MM.1S (cell line): ENCODE data around the gene LTBR.

Experiments
- DNase-seq: peaks from one replicate; pipeline ENCODE4 v3.0.0-alpha.2; 2015
- H2AFZ ChIP-seq: fragments of 300-600 bp; sonication (generic); 2 replicates; pipeline ENCODE4 v1.6.0; 2016; ENCODE audit warnings: antibody characterized with exemption, low read length
- H3F3A ChIP-seq: fragments of 300-600 bp; sonication (generic); 2 replicates; pipeline ENCODE4 v1.6.1; 2016; ENCODE audit warnings: mild to moderate bottlenecking, antibody characterized with exemption, low read length, moderate library complexity, mixed read lengths; ENCODE audit not compliant: insufficient read depth
- H3K27ac ChIP-seq: fragments of 300-600 bp; sonication (generic); 2 replicates; pipeline ENCODE4 v1.5.1; 2016; ENCODE audit warnings: mild to moderate bottlenecking, low read length
- H3K27me3 ChIP-seq: fragments of 300-600 bp; sonication (generic); replicated peaks from 2 replicates; pipeline ENCODE4 v1.6.0; 2016; ENCODE audit warnings: low read length; ENCODE audit not compliant: insufficient read depth
- H3K36me3 ChIP-seq: fragments of 300-600 bp; sonication (generic); replicated peaks from 2 replicates; pipeline ENCODE4 v1.6.1; 2016; ENCODE audit warnings: mild to moderate bottlenecking, low read length, mixed read lengths; ENCODE audit not compliant: insufficient read depth
- H3K4me1 ChIP-seq: fragments of 300-600 bp; sonication (generic); 2 replicates; pipeline ENCODE4 v1.6.1; 2016; ENCODE audit warnings: low read length, mixed read lengths
- H3K4me2 ChIP-seq: fragments of 300-600 bp; sonication (generic); 2 replicates; pipeline ENCODE4 v1.6.0; 2016; ENCODE audit warnings: low read depth, low read length
- H3K4me3 ChIP-seq: fragments of 300-600 bp; sonication (generic); 2 replicates; pipeline ENCODE4 v1.5.1; 2016; ENCODE audit warnings: low read length, mixed read lengths
- H3K79me2 ChIP-seq: fragments of 300-600 bp; sonication (generic); 2 replicates; pipeline ENCODE4 v1.6.1; 2016; ENCODE audit warnings: mixed run types, low read length, mixed read lengths
- H3K9ac ChIP-seq: fragments of 300-600 bp; sonication (generic); 2 replicates; pipeline ENCODE4 v1.6.1; 2016; ENCODE audit warnings: low read length, mixed read lengths
- H3K9me2 ChIP-seq: fragments of 300-600 bp; sonication (generic); replicated peaks from 2 replicates; pipeline ENCODE4 v1.6.1; 2016; ENCODE audit warnings: mild to moderate bottlenecking, low read length, mixed read lengths; ENCODE audit not compliant: insufficient read depth
- H3K9me3 ChIP-seq: fragments of 300-600 bp; sonication (generic); replicated peaks from 2 replicates; pipeline ENCODE4 v1.6.1; 2016; ENCODE audit warnings: mild to moderate bottlenecking, low read length, mixed read lengths; ENCODE audit not compliant: insufficient read depth
- H4K20me1 ChIP-seq: fragments of 300-600 bp; sonication (generic); 2 replicates; pipeline ENCODE4 v1.6.1; 2016; ENCODE audit warnings: mild to moderate bottlenecking, low read length, moderate library complexity, mixed read lengths; ENCODE audit not compliant: insufficient read depth
- EZH2 ChIP-seq: fragments of 300-600 bp; sonication (generic); optimal IDR thresholded peaks from 2 replicates; pipeline ENCODE3; 2017; ENCODE audit warnings: low read depth, mild to moderate bottlenecking, antibody characterized with exemption, low read length, mixed read lengths
- EZH2phosphoT487 ChIP-seq: fragments of 300-600 bp; sonication (generic); IDR thresholded peaks from 2 replicates; pipeline ENCODE4 v1.6.1; 2018; ENCODE audit warnings: antibody characterized with exemption, low read length
- TF ChIP-seq, protein P1 (sequence below): fragments of 300-600 bp; sonication (generic); IDR thresholded peaks from 2 replicates; pipeline ENCODE4 v1.5.1; 2016; ENCODE audit warnings: antibody characterized with exemption, low read length, mixed read lengths

LTBR gene

DNA sequence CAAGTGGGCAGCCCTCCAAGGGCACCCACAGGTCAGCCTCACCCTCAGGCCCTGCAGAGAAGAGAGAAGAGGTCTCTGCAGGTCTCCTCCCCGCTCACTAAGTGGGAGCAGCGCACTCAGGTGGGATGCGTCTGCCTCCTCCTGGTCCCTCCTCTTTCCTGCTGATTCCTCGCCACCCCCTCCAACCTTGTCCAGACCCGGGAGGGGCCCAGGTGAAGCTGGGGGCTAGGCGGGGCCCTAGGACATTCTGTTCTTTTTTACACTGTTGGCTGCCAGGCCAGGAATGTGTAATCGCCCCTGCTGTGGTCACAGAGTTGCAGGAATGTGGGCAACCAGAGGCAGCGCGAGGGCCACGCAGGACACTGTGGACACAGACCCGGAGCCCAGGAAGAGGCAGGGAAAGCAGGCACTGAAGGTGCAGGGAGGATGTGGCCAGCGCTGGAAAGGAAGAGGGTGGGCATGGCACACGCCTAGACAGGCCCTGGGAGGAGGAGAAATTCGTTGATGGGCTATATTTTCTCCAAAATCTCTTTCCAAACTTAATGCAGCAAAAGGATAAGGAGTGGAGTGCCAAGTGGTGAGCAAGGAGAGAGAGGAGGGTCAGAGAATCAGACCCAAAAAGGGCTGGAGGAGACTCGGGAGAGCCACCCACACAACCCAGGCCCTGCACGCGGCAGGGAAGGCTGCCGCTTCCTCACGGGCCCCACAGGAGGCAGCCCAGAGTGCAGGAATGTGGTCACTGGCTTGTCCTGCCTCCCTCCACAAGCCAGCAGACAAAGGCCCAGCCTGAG, 7.7 kb upstream of the LTBR start:
- Histone ChIP-seq H3K9me3 (no peaks in the 10 kb centered on the region), H3K4me2 (peak overlapping the region; percentile 32; the same call in 1 of the 2 replicates), H3K27ac (no peak overlapping the region), H3K27me3 (no peaks in the 10 kb centered on the region; the same call in 1 of the 2 replicates), H2AFZ (peak overlapping the region; percentile 43; the same call in 1 of the 2 replicates), H3F3A (no peaks in the 10 kb centered on the region), H3K9me2 (no peaks in the 10 kb centered on the region), H4K20me1 (no peaks in the 10 kb centered on the region), H3K4me1 (peaks cover 10% of the 10 kb centered on the region), H3K4me3 (no peak overlapping the region), H3K36me3 (no peaks in the 10 kb centered on the region), H3K9ac (no peak overlapping the region), H3K79me2 (no peaks in the 10 kb centered on the region)
- TF ChIP-seq EZH2 (no peak), EZH2phosphoT487 (no peak)
- TF ChIP-seq, protein P1, sequence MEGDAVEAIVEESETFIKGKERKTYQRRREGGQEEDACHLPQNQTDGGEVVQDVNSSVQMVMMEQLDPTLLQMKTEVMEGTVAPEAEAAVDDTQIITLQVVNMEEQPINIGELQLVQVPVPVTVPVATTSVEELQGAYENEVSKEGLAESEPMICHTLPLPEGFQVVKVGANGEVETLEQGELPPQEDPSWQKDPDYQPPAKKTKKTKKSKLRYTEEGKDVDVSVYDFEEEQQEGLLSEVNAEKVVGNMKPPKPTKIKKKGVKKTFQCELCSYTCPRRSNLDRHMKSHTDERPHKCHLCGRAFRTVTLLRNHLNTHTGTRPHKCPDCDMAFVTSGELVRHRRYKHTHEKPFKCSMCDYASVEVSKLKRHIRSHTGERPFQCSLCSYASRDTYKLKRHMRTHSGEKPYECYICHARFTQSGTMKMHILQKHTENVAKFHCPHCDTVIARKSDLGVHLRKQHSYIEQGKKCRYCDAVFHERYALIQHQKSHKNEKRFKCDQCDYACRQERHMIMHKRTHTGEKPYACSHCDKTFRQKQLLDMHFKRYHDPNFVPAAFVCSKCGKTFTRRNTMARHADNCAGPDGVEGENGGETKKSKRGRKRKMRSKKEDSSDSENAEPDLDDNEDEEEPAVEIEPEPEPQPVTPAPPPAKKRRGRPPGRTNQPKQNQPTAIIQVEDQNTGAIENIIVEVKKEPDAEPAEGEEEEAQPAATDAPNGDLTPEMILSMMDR: no peak
- no peak for DNase-seq

DNA sequence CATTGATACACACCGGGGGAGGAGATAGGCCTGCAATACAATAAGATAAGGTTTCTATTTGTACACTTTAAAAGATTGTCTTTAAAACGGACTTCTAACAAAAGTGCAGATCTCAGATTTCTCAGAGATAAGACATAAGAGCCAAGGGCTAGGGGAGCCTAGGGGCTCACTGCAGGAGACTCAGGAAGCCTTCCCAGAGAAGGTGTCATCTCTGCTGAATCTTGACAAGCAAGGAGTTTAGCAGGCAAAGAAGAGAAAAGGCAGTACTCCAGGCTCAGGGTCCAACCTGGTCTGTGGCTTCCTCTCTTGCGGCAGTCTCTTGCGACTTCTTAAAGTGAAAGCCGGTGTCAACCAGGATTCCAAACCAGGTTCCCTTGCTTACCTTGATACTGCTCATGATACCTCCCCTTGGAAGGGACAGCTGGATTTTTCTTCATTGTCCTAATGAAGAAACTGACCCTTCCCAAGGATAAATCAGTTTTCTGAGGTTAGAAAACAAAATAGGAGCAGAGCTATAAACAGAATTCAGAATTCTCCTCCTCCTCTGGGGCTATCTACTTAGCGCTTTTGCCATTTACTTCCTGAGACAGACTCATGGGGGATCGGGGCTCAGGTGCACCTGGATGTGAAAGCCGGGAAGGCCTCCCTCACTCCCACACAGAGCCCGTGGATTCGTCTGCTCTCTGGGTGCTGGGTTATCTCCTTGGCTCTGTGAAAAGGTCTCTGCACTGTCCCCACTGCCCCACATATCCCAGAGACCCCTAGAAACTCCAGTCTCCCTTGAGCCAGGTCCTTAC, 6.9 kb upstream of the LTBR start:
- H3K9me2 ChIP-seq: no peaks in the 10 kb centered on the region
- peak overlapping the region; percentile 32 for H3K4me2 ChIP-seq
- H3K27ac ChIP-seq: no peak overlapping the region
- no peak overlapping the region for H3K4me3 ChIP-seq
- H3K36me3 ChIP-seq: no peaks in the 10 kb centered on the region
- no peaks in the 10 kb centered on the region for H3K9me3 ChIP-seq
- H3F3A ChIP-seq: no peaks in the 10 kb centered on the region
- no peaks in the 10 kb centered on the region; the same call in 1 of the 2 replicates for H3K27me3 ChIP-seq
- no peak for TF ChIP-seq EZH2
- no peaks in the 10 kb centered on the region for H3K79me2 ChIP-seq
- no peaks in the 10 kb centered on the region for H4K20me1 ChIP-seq
- no peak for DNase-seq
- H3K4me1 ChIP-seq: peaks cover 10% of the 10 kb centered on the region
- H2AFZ ChIP-seq: peak overlapping the region; percentile 43
- no peak overlapping the region for H3K9ac ChIP-seq

DNA sequence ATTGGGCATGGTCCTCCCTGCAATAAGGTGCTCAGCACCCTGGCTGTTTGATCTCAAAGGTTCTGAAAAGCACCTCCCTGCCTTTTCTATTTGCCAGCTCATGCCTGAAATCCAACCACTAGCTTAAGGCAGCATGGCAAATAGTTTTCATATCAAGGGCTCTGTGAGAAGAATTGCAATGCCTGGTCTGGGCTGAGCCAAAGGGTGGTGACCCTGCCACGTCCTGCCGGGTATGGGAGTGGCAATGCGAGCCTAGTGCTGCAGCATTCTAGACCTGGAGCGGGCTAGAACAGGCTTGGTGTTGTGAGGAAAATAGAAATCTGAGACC, 6.3 kb upstream of the LTBR start:
- Histone ChIP-seq H3F3A (no peaks in the 10 kb centered on the region), H3K4me2 (no peak overlapping the region), H3K9ac (no peak overlapping the region), H3K9me3 (no peaks in the 10 kb centered on the region), H3K9me2 (no peaks in the 10 kb centered on the region), H3K4me3 (no peak overlapping the region), H4K20me1 (no peaks in the 10 kb centered on the region), H3K79me2 (no peaks in the 10 kb centered on the region), H3K4me1 (peaks cover 4% of the 10 kb centered on the region), H3K36me3 (no peaks in the 10 kb centered on the region), H3K27ac (no peak overlapping the region), H2AFZ (no peak overlapping the region), H3K27me3 (no peaks in the 10 kb centered on the region; the same call in 1 of the 2 replicates)
- DNase-seq: no peak
- TF ChIP-seq EZH2 (no peak), EZH2phosphoT487 (no peak)
- TF ChIP-seq, protein P1: no peak
